ENCODE measurements around the gene C2CD2. TPM values are rescaled to one million over a fixed set of nuclear protein-coding genes. Genes with fewer than 3 reads are reported as not detected.

C2CD2 gene
- total RNA-seq, 1 donor from 2014 or later: 18.1 TPM

DNA sequence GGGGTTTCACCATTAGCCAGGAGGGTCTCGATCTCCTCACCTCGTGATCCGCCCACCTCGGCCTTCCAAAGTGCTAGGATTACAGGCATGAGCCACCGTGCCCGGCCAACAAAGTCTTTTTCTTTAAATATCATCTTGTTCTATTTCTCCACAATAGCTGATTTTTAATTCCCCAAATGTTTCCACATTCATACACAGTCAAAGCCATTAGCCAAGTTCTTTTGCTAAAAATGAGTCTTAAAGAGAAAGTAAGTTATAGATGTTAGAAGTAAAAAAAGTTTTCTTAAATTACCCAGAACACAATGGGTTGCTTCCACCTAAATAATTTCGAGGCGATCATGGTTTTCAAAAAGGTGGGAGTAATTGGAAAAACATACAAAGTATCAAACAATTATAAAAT, 30.6 kb downstream of the C2CD2 start:
- TF ChIP-seq CTCF (IDR thresholded peaks at IDR 0.05): no peak
- Mint-ChIP-seq H3K36me3 (ENCODE audit: low read depth) (peaks cover 5% of the 10 kb centered on the region), H3K27me3 (ENCODE audit: low read depth) (no peaks in the 10 kb centered on the region), H3K4me1 (ENCODE audit: low read depth) (peaks cover 45% of the 10 kb centered on the region), H3K9me3 (ENCODE audit: low read depth) (no peaks in the 10 kb centered on the region), H3K27ac (ENCODE audit: unreplicated experiment) (peak overlapping the region; percentile 97), H3K4me3 (ENCODE audit: unreplicated experiment) (peak overlapping the region; percentile 56)
- DNase-seq (ENCODE audit: low spot score): no peak

GRCh38 chr21:41921021-41921420, 32.8 kb downstream of the C2CD2 start:
- Mint-ChIP-seq H3K4me1 (ENCODE audit: low read depth) (peaks cover 34% of the 10 kb centered on the region), H3K27ac (ENCODE audit: unreplicated experiment) (no peak overlapping the region), H3K27me3 (ENCODE audit: low read depth) (no peaks in the 10 kb centered on the region), H3K4me3 (ENCODE audit: unreplicated experiment) (no peak overlapping the region), H3K36me3 (ENCODE audit: low read depth) (peaks cover 17% of the 10 kb centered on the region), H3K9me3 (ENCODE audit: low read depth) (no peaks in the 10 kb centered on the region)
- TF ChIP-seq CTCF (IDR thresholded peaks at IDR 0.05): no peak
- DNase-seq (ENCODE audit: low spot score): no peak

DNA sequence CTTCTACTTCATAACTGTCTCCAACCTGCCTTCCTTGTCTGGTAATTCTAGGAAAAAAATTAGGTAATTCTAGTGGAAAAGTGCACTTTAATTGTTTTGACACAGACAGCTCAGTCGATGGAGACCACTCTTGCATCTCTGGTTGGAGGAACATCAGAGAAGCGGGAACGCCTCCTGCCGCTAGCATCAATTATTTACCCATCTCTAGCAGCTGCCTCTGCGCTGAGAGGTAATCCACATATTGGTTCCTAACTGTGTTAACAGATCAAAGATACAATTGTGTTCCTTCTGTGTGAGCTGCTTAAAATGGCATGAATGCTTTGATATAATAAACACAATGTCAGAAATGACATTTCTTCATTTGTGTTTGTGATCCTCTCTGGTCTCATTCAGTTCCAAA, 33.3 kb downstream of the C2CD2 start:
- Mint-ChIP-seq H3K4me1 (ENCODE audit: low read depth) (peaks cover 29% of the 10 kb centered on the region), H3K9me3 (ENCODE audit: low read depth) (no peaks in the 10 kb centered on the region), H3K27me3 (ENCODE audit: low read depth) (no peaks in the 10 kb centered on the region), H3K4me3 (ENCODE audit: unreplicated experiment) (no peak overlapping the region), H3K36me3 (ENCODE audit: low read depth) (peaks cover 21% of the 10 kb centered on the region), H3K27ac (ENCODE audit: unreplicated experiment) (no peak overlapping the region)
- no peak for DNase-seq (ENCODE audit: low spot score)
- no peak for TF ChIP-seq CTCF (IDR thresholded peaks at IDR 0.05)

DNA sequence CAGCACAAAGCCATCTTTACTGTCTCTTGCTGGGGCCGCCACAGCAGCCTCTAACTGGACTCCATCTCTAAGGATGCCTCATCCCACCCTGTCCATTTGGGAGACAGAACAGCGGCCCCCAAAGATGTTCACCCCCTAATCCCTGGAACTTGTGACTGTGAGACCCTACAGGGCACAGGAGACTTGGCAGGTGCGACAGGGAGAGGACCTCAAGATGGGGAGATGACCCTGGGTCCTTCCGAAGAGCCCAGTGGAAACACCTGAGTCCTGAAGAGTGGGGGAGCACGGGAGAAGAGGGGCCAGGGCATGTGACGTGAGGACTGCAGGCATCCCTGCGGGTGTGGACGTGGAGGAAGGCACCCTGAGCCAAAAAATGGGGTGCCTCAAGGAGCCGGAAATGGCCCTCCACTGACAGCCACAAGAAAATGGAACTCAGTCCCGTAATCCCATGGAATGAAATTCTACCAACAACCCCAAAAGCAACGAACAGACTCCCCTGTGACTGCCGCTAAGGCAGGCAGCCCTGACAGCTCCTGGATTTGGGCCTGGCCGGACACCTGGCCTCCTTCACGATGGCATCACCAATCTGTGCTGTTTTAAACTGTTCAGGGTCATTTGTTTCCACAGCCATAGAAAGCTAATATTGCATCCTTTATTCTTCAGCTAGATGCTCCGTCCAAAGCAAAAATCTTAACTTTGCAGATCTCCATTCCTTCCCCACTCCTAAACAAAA, 34.0 kb downstream of the C2CD2 start:
- no peak for TF ChIP-seq CTCF (IDR thresholded peaks at IDR 0.05)
- peak; percentile 53 for DNase-seq (ENCODE audit: low spot score)
- peaks cover 21% of the 10 kb centered on the region for H3K36me3 Mint-ChIP-seq (ENCODE audit: low read depth)
- H3K27me3 Mint-ChIP-seq (ENCODE audit: low read depth): no peaks in the 10 kb centered on the region
- H3K4me1 Mint-ChIP-seq (ENCODE audit: low read depth): peaks cover 24% of the 10 kb centered on the region
- H3K9me3 Mint-ChIP-seq (ENCODE audit: low read depth): no peaks in the 10 kb centered on the region
- no peak overlapping the region for H3K4me3 Mint-ChIP-seq (ENCODE audit: unreplicated experiment)
- H3K27ac Mint-ChIP-seq (ENCODE audit: unreplicated experiment): no peak overlapping the region

DNA sequence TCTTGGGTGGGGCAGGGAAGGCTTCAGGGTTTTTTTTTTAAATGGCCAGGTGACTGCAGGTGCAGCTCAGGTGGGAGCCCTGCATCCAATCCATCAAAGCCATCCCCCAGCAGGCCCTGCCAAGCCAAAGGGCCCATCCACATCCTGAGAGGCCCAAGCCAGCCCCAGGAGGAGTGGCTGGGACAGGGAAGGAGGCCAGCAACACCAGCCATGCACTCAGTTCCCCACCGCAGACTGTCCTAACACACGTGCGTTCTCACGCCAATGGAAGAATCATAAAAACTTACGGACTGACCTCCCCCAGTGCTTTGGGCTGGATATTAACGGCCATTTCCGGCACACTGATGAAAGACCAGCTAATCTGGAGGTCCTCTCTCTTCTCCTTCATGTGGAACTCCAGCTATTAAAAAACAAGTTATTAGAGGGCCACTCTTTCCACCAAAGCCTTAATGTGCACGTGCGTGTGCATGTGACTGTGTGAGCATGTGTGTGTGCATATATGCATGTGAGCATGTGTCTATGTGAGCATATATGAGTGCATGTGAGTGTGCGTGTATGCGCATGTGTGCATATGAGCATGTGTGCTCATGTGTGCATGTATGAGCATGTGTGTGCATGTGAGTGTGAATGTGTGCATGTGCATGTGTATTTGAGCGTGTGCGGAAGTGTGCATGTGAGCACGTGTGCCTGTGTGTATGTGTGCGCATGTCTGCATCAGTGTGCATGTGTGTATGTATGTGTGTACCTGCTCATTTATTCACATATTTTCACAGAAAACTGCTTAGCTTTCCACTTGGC, 35.1 kb downstream of the C2CD2 start:
- no peak for DNase-seq (ENCODE audit: low spot score)
- Mint-ChIP-seq H3K27me3 (ENCODE audit: low read depth) (no peaks in the 10 kb centered on the region), H3K36me3 (ENCODE audit: low read depth) (peaks cover 23% of the 10 kb centered on the region), H3K9me3 (ENCODE audit: low read depth) (no peaks in the 10 kb centered on the region), H3K4me3 (ENCODE audit: unreplicated experiment) (no peak overlapping the region), H3K27ac (ENCODE audit: unreplicated experiment) (no peak overlapping the region), H3K4me1 (ENCODE audit: low read depth) (peaks cover 13% of the 10 kb centered on the region)
- TF ChIP-seq CTCF (IDR thresholded peaks at IDR 0.05): no peak

Data from chondrocyte (in vitro differentiated cells).